GM23338 (cell line): ENCODE data around the gene ARHGAP42.

Experiments
- CREB1 ChIP-seq: fragments of 250-450 bp; sonication (Bioruptor Pico); IDR thresholded peaks from 2 replicates; pipeline ENCODE4 v1.5.0; 2020; ENCODE audit warnings: low read depth, mild to moderate bottlenecking, moderate library complexity
- CTCF ChIP-seq, 2 experiments: fragments of 200-600 bp in 1 of 2; sonication (generic) in 1 of 2; conservative IDR thresholded peaks; 2 replicates each; pipeline versions ENCODE4 v1.5.1 to v1.6.1; 2016 to 2017; ENCODE audit warnings: antibody characterized with exemption in 2 of 2, low read depth in 2 of 2, mild to moderate bottlenecking in 2 of 2, moderate library complexity in 1 of 2
- POLR2AphosphoS5 ChIP-seq: IDR thresholded peaks from 2 replicates; pipeline ENCODE4 v1.6.1; 2016; ENCODE audit warnings: antibody characterized with exemption, low read depth

- no peak for TF ChIP-seq POLR2AphosphoS5
- no peak for TF ChIP-seq CTCF (conservative IDR thresholded peaks at IDR 0.05; ENCODE audit: low read depth in 2 of 2)
- no peak for TF ChIP-seq CREB1
Measured at GRCh38 chr11:100955318-100955717, 268.2 kb downstream of the ARHGAP42 start.
